HG03575 (cell line): Measurements from ENCODE around the gene PIGS.
"Not testable (repeated sequence)": the region's sequence is repeated elsewhere in the genome, so short reads cannot be mapped to it uniquely, and the experiment has no call there.

ENCODE experiments used
- ATAC-seq: cut with Tn5 transposase; IDR thresholded peaks from one replicate; pipeline ENCODE4 v1.9.1; 2021; ENCODE audit not compliant: unreplicated experiment, insufficient number of reproducible peaks, low FRiP score; ENCODE audit errors: extremely low read depth

Gene PIGS

GRCh38 chr17:28582513-28582912, 11.2 kb upstream of the PIGS start:
- ATAC-seq, result no peak

- no peak for ATAC-seq
Observed at GRCh38 chr17:28580959-28581358, 9.6 kb upstream of the PIGS start.

- no peak for ATAC-seq
Observed at GRCh38 chr17:28579526-28579925, 8.2 kb upstream of the PIGS start.

- no peak for ATAC-seq
Observed at GRCh38 chr17:28578246-28579195, 7.2 kb upstream of the PIGS start.

- ATAC-seq, result no peak
Observed at GRCh38 chr17:28577466-28577824, 6.1 kb upstream of the PIGS start.

- no peak for ATAC-seq
Observed at GRCh38 chr17:28576758-28577465, 5.6 kb upstream of the PIGS start, which contains the start of gene ALDOC. Gene ALDOC, minus strand, starts transcription at chr17:28576895. Its CDS starts 1,363 bp downstream, at chr17:28575532.

GRCh38 chr17:28576016-28576415, 4.7 kb upstream of the PIGS start:
- ATAC-seq, result not testable (repeated sequence)

GRCh38 chr17:28575126-28575795, 3.9 kb upstream of the PIGS start:
- no peak for ATAC-seq

- no peak for ATAC-seq
Observed at GRCh38 chr17:28574526-28574925, 3.2 kb upstream of the PIGS start.

- no peak for ATAC-seq
Observed at GRCh38 chr17:28573966-28574480, 2.7 kb upstream of the PIGS start.

- ATAC-seq, result no peak
Observed at GRCh38 chr17:28573521-28573920, 2.2 kb upstream of the PIGS start.

GRCh38 chr17:28573040-28573380, 1.7 kb upstream of the PIGS start:
- ATAC-seq, result no peak

GRCh38 chr17:28572259-28573039, 1.1 kb upstream of the PIGS start:
- ATAC-seq, result no peak

GRCh38 chr17:28570716-28571360, 486 bp downstream of the PIGS start:
- ATAC-seq, result no peak

- ATAC-seq, result no peak
Observed at GRCh38 chr17:28569446-28569845, 1.9 kb downstream of the PIGS start.

- ATAC-seq, result no peak
Observed at GRCh38 chr17:28567604-28568003, 3.7 kb downstream of the PIGS start.

GRCh38 chr17:28563475-28563874, 7.8 kb downstream of the PIGS start:
- ATAC-seq, result no peak

GRCh38 chr17:28555022-28555421, 16.3 kb downstream of the PIGS start:
- no peak for ATAC-seq
